Lower leg skin (tissue), 4 donors: ENCODE measurements around the gene ERC2. TPM values are rescaled to one million over a fixed set of nuclear protein-coding genes. Genes with fewer than 3 reads are reported as not detected.

Experiments used
- DNase-seq, 2 donors: peaks; one replicate each; pipeline ENCODE4 v3.0.0-alpha.2; 2019; ENCODE audit warnings: low spot score in 2 of 2
- H3K4me3 ChIP-seq: fragments of 200-600 bp; sonication (generic); 2 replicates; pipeline ENCODE4 v1.5.1; 2017; ENCODE audit warnings: mild to moderate bottlenecking, low read depth; ENCODE audit not compliant: poor library complexity, severe bottlenecking
- CTCF ChIP-seq, 3 donors: fragments of 450-650 bp; IDR thresholded peaks; one replicate each; pipeline ENCODE4 v1.5.1; 2016; ENCODE audit warnings: antibody characterized with exemption in 3 of 3, mild to moderate bottlenecking in 3 of 3, moderate library complexity in 2 of 3
- POLR2A ChIP-seq, 2 donors: fragments of 450-650 bp; IDR thresholded peaks; one replicate each; pipeline ENCODE4 v1.6.1; 2016 to 2017; ENCODE audit warnings: antibody characterized with exemption in 2 of 2, mild to moderate bottlenecking in 1 of 2, moderate library complexity in 1 of 2
- WGBS, 2 donors: methylation state at CpG; one replicate each; pipeline ENCODE4 v1.1.5; 2018; 5-methylcytosine and 5-hydroxymethylcytosine counted together
- intact Hi-C: fragments of 100-400 bp; cut with DNase I; formaldehyde crosslinking; loops from one replicate; pipeline ENCODE4 v1.15.0; 2023; ENCODE audit warnings: low total_unique reads
- total RNA-seq, 4 donors: library from RNA; depleted of rRNA; stranded (reverse); fragments of >200 nt; gene quantifications; one replicate each; pipeline ENCODE4 v1.1.0, GENCODE V29; 2016

Gene ERC2
- total RNA-seq, 4 donors from 2014 or later: 0.23 to 1.3 (median 0.42) TPM; not detected in 1

GRCh38 chr3:55824406-55824805 lies 643.9 kb downstream of the ERC2 start:
- intact Hi-C loops: no loop called here
- H3K4me3 ChIP-seq: no peak overlapping the region
- no peak for DNase-seq
- no peak for TF ChIP-seq POLR2A (IDR thresholded peaks at IDR 0.05)
- TF ChIP-seq CTCF (IDR thresholded peaks at IDR 0.05): no peak

GRCh38 chr3:55823829-55824228 lies 644.4 kb downstream of the ERC2 start:
- WGBS, 2 donors: 96 to 100% methylated on average over 1 of the region's 1 CpG
- intact Hi-C loops: no loop called here
- no peak for DNase-seq
- no peak overlapping the region for H3K4me3 ChIP-seq
- TF ChIP-seq CTCF (IDR thresholded peaks at IDR 0.05) (no peak), POLR2A (IDR thresholded peaks at IDR 0.05) (no peak)

GRCh38 chr3:55823001-55823400 lies 645.3 kb downstream of the ERC2 start:
- TF ChIP-seq CTCF (IDR thresholded peaks at IDR 0.05) (no peak), POLR2A (IDR thresholded peaks at IDR 0.05) (no peak)
- intact Hi-C loops: no loop called here
- no peak for DNase-seq
- no peak overlapping the region for H3K4me3 ChIP-seq

GRCh38 chr3:55819005-55819404 lies 649.3 kb downstream of the ERC2 start:
- no peak overlapping the region for H3K4me3 ChIP-seq
- TF ChIP-seq CTCF (IDR thresholded peaks at IDR 0.05) (no peak), POLR2A (IDR thresholded peaks at IDR 0.05) (no peak)
- 43 to 58% methylated on average over 6 of the region's 6 CpGs for WGBS, 2 donors
- DNase-seq: no peak
- intact Hi-C loops: no loop called here

- H3K4me3 ChIP-seq: no peak overlapping the region
- TF ChIP-seq CTCF (IDR thresholded peaks at IDR 0.05) (no peak), POLR2A (IDR thresholded peaks at IDR 0.05) (no peak)
- intact Hi-C loops: no loop called here
- DNase-seq: no peak
- WGBS, 2 donors: 35 to 57% methylated on average over 2 of the region's 2 CpGs
Measured at GRCh38 chr3:55818485-55818884, 649.8 kb downstream of the ERC2 start.

- DNase-seq: no peak
- intact Hi-C loops: no loop called here
- H3K4me3 ChIP-seq: no peak overlapping the region
- no peak for TF ChIP-seq POLR2A (IDR thresholded peaks at IDR 0.05)
- TF ChIP-seq CTCF (IDR thresholded peaks at IDR 0.05): no peak
- WGBS, 2 donors: 84 to 86% methylated on average over 8 of the region's 8 CpGs
Measured at GRCh38 chr3:55816794-55817576, 651.3 kb downstream of the ERC2 start.
